Ammon's horn (tissue), 1 donor: ENCODE data around the gene NCAPG2.
"Not testable (repeated sequence)": the region's sequence is repeated elsewhere in the genome, so short reads cannot be mapped to it uniquely, and the experiment has no call there.

Source experiments
- DNase-seq: peaks from one replicate; pipeline ENCODE4 v3.0.0-alpha.2; 2016; ENCODE audit warnings: low spot score

NCAPG2 gene

DNA sequence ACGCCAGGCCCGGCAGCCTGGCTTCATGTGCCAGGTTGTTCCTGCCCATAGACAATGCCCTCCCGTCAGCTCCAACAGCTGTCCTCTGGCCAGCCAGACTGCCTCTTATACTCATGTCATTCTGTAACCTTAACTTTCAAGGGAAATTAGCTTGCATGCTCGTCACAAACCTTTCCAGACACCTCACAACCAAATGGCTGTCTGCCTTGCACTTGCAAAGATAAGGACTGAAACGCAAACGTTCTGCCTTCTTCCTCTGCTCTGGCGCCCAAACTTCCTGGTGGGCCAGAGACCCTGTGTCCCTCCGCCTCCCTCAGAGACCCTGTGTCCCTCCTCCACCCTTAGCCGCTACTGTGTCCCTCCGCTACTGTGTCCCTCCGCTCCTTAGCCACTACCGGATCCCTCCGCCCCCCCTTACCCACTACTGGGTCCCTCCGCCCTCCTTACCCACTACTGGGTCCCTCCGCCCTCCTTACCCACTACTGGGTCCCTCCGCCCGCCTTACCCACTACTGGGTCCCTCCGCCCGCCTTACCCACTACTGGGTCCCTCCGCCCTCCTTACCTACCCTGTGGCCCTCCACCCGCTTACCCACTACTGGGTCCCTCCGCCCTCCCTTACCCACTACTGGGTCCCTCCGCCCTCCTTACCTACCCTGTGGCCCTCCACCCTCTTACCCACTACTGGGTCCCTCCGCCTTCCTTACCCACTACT lies 37.5 kb downstream of the NCAPG2 start:
- DNase-seq, result not testable (repeated sequence)

DNA sequence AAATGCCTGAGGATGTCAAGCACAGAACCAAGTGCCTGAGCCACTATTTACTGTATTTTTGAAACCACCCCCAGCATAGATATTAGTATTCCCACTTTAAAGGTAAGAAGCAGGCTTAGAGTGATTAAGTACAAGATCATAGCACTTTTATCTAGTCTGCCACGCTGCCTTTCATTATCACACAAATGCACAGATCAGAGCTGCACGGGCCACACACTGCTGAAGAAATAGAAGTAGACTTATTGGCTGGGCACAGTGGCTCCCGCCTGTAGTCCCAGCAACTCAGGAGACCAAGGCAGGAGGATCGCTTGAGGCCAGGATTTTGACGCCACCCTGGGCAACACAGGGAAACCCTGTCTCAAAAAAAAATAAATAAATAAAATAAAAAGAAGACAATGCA lies 38.2 kb downstream of the NCAPG2 start:
- no peak for DNase-seq

DNA sequence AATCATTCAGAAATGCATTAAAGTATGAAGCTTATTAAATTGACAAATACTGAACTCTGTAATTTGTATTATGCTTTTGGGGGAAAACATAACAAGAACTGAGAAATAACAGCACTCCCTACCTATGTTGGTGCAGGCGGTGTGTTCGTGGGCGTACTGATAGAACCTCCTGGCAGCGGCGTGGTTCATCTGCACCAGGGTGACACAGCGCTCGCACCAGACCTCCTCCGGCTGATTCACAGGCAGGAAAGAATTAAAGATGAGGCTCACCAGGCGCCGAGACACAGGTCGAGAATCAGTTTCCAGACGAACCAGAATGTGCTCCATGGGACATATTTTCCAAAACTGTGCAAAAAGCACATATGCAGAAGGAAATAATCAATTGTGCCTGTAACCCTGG lies 40.2 kb downstream of the NCAPG2 start:
- peak; percentile 68 for DNase-seq

DNA sequence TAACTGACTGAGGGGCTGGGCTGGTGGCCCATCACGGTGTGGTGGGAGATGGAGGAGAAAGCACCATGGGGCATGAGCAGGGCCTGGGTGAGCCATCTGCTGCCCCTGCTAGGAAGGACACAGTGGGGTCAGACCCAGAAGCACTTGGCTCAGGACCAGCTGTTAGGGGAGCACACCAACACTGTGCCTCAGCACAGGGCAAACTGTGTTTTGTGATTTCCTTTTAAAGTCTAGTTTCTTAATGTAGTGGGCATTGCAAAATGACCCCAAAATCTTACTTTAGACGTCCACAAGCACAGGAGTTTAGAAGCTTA lies 41.2 kb downstream of the NCAPG2 start:
- no peak for DNase-seq

DNA sequence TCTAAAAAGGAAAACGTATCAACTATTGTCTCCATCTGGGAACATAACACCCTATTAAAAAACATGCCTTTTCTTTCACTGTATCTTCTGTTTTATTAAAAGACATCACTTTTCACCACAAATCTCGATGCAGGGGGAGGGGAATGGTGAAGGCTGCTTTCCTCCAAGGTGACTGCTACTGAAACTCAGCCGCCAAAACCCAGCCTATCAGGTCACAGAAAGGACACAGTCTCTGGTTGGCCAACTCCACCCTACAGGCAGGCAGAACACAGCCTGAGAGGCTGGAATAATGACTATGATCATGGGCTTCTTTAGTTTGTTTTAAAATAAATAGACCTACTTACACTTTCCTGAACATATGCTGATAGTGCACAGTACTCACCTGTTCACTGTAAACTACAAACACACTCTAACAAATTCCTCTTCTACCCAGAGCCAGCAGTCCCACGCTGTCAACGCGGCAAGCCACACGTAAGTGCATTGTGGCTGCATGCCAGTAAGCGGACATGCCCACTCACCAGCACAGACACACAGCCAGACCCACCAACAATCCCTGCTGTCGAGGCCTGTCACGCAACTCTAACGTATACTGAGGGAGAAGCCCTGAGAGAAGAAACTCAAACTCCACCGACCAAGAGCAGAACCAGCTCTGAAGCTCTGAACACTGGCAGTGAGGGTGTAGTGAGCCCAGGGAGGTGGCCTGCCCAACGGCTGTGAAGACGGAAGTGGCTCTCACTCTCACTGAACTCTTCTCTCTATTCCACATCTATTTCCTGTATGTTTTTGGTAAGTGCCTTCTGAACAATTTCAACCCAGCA lies 41.8 kb downstream of the NCAPG2 start:
- DNase-seq, result peak; percentile 13

DNA sequence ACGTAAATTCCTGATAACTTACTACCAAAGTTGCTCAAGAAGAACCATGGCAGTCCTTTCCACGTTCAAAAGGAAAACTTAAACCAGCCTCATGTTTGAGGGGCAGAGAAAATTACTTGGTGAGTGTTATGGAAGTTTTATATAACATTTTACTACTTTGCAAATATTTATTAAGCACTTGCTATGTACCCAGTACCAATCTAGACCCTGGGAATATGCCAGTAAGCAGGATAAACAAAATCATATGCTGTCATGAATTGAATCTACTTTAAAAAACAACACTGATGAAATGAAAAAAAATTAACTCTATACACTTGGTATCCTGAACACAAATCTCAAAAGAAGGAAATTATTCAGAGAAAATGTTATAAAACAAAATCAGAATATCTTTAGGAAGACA lies 46.1 kb downstream of the NCAPG2 start:
- DNase-seq, result no peak

DNA sequence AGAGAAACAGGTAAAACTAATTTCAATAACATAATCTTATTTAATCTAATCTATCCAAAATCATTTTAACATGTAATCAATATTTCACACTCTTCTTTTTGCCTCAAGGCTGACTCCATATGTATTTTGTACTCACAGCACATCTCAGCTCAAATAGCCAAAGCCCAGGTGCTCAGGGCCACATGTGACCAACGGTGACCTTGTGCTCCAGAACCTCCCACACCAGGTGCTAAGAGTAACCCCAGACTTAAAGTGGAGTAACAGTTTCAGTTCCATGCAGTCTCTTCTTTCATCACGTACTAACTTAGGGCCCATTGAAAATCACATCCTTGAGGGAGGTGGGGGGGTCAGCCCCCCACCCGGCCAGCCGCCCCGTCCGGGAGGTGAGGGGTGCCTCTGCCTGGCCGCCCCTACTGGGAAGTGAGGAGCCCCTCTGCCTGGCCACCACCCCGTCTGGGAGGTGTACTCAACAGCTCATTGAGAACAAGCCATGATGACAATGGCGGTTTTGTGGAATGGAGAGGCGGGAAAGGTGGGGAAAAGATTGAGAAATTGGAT lies 47.3 kb downstream of the NCAPG2 start:
- no peak for DNase-seq

DNA sequence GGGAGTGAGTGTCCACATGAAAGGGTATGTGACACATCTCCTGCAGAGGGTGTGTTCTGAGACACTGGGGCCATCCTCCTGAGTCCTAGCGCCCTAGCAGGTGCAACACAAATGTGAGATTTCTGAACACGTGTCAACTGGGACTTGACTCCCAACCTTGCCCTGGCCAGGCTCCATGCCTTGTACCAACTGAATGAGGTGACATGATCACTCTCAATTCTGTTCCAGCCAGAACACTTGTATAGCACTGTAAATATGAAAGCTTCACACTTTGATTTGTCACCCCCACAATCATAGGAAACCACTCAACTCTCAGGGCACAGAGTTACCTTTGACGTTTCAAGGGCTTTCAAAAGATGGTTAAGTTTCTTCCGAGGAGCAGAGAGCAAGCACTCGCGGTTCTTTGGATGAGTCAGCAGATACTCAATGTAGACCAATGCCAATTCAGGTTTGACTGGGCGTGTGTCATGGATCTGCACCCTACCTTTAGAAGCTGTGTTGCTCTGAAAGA lies 48.6 kb downstream of the NCAPG2 start:
- no peak for DNase-seq

DNA sequence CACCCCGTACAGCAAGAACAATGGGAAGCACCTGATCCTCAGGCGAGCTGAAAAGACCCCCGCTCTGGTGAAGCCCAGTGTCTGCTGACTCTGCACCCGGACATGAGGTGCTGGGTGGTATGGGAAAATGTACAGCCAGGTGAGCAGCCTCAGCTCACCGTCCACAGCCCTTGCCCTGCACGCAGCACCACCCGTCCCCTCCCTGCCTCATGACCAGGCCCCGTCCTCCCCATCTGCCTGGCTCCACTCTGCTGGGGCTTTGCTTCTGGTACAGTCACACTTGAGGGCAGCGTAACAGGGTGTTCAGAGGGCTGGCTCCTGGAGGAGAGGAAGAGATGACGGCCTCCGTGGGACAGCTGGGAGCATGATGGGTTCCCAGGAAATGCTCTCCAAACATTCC lies 49.1 kb downstream of the NCAPG2 start:
- no peak for DNase-seq

DNA sequence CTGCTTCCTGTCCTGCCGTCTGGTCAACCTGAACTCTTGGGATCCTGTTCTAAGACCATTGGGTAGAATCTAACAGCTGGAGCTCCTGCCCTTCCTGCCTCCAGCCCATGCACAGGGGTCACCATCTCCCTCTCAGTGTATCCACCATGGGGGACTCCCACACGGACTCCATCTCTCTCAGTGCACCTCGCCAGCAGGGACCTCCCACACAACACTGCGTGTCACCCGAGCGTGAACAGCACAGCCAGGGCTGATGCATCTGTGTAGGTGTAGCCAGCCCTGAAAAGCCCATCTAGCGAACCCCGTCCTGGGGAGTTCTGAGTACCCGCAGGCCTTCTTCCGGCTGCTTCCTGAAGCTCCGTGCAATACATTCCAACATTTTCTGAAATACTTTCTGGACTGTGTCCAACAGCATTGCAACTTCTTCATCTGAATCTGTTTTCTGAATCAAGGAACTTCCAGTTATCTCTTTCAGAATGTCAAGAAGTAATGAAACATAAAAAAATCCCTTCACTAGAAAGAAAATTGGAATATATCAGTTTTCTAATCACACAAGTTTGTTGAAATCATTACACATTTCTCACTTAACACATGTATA lies 52.5 kb downstream of the NCAPG2 start:
- DNase-seq, result no peak

DNA sequence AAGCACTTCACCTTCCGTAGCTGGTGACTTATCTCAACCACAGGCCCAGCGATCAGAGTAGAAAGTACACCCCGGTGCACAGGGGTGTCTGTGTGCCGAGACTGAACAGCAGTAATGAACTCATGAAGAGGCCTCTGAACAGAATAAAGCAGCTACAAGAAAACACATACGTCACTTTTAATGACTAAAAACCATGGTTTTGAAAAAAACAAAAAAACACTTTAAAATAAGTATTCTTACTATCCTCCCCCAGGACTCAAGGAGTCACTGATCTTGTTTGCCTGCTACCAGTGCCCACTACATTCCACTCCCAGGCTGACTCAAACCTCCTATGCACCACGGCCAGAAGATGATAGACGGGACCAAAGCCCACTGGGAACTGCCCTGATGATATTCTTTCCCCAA lies 53.8 kb downstream of the NCAPG2 start:
- no peak for DNase-seq

DNA sequence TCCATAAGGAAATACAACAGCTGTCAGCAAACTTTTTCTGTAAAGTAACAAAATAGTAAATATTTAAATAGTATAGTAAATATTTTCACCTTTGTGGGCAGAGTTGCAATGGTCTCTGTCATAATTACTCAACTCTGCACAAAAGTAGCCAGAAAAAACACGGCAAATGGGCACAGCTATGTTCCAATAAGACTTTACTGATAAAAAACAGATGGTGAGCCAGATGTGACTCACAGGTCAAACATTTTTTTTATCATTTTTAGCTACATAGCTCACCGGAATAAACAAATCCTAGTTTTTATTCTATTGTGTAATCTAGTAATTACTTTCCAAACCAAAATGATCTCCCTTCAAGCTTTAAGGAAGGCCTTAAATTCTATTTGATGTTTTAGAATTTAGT lies 55.3 kb downstream of the NCAPG2 start:
- DNase-seq, result no peak

DNA sequence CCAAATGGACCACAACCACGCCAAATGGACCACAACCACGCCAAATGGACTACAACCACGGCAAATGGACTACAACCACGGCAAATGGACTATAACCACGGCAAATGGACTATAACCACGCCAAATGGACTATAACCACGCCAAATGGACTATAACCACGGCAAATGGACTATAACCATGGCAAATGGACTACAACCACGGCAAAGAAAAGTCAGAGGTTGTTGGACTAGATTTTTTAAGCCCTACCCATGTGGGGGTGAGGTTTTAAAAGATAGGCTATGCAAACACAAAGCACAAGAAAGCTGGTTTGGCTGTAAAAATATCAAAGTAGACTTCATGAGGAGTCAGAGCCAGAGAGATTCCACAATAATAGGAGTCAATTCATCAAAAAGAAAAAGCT lies 55.8 kb downstream of the NCAPG2 start:
- no peak for DNase-seq

DNA sequence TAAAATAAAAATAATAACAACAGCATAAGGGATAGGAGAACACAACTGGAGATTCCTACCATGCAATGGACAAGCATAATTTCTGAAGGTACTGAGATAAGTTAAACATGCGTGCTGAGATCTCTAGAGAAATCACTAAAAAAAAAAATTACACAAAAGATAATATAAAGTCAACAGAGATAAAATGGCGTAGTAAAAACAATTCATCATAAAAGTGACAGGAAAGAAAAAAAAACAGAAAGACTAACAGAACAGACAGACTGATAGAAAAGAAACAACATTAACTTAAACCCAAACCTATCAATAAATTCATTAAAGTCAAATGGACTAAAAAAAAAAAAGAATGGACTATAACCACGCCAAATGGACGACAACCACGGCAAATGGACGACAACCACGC lies 56.4 kb downstream of the NCAPG2 start:
- no peak for DNase-seq

DNA sequence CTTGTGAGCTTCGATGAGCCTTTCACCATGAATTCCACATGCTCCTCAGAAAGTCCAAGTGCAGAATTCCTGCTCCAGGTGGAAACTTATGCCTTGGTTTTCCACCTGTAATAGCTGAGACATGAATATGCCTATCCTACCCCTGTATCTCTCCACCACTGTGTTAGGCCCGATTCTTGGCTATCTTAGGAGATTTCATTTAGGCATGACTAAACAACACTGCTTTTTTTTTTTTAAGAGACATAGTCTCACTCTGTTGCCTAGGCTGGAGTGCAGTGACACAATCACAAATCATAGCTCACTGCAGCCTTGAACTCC lies 57.2 kb downstream of the NCAPG2 start:
- DNase-seq, result no peak

DNA sequence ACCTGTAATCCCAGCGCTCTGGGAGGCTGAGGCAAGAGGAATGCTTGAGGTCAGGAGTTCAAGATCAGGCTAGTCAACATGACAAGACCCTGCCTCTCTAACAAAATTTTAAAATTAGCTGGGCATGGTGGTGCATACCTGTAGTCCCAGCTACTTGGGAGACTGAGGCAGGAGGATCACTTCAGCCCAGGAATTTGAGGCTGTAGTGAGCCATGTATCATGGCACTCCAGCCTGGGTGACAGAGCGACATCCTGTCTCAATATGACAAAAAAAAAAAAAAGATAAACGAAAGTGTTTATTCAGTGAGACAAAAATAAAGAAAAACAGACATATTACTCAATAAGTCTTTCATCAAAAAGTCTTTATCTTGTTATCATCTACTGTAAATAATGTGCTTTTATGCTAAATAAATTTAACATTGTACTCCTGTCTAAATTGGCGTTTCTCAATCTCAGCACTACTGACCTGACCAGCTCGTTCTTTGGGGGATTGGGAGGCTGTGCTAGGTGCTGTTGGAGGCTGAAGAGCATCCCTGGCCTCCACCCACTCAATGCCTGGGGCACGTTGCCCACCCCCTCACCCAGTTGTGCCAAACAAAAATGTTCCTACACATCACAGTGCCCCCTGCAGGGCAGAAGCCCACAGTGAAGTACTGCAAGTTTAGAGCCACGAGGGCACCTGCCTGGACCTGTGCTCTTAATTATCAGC lies 57.7 kb downstream of the NCAPG2 start:
- no peak for DNase-seq

DNA sequence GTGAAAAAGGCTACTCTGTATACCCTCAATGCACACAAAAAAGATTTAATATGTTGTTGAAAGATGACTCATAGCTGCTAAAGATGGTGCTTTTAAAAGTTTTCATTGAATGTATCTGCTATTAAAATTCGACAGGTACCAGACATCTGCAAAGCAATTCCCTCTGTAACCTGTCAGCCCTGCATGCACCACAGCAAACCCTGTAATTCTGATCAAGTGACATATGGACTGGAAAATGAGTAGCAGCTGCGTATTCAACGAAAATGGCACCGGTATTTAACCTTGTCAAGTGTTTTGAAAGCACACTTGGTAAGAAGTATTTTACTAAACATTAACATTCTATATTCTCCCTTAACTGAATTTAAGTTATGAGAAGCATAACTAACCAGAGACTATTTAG lies 58.8 kb downstream of the NCAPG2 start:
- no peak for DNase-seq

DNA sequence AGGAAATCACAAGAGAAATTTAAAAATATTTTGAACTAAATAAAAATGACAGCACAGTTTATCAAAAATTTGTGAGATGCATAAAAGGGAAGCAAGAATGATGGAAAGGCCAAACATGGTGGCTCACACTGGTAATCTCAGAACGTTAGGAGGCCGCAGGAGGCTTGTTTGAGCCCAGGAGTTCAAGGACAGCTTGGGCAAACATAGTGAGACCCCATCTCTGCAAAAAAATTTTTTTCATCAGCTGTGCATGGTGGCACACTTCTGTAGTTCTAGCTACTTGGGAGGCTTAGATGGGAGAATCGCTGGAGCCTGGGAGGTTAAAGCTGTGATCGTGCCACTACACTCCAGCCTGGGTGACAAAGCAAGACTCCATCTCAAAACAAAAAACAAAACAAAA lies 62.5 kb downstream of the NCAPG2 start:
- DNase-seq, result no peak

DNA sequence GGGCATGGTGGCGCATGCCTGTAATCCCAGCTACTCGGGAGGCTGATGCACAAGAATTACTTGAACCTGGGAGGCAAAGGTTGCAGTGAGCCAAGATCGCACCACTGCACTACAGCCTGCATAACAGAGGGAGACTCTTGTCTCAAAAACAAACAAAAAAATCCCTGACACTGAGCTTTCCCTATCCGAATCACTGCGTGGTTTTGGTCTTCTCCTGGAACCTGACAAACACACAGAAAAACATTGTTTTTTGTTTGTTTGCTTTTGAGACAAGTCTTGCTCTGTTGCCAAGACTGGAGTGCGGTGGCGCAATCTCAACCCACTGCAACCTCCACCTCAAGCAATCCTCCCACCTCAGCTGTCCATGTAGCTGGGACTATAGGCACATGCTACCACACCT lies 66.6 kb downstream of the NCAPG2 start:
- no peak for DNase-seq

DNA sequence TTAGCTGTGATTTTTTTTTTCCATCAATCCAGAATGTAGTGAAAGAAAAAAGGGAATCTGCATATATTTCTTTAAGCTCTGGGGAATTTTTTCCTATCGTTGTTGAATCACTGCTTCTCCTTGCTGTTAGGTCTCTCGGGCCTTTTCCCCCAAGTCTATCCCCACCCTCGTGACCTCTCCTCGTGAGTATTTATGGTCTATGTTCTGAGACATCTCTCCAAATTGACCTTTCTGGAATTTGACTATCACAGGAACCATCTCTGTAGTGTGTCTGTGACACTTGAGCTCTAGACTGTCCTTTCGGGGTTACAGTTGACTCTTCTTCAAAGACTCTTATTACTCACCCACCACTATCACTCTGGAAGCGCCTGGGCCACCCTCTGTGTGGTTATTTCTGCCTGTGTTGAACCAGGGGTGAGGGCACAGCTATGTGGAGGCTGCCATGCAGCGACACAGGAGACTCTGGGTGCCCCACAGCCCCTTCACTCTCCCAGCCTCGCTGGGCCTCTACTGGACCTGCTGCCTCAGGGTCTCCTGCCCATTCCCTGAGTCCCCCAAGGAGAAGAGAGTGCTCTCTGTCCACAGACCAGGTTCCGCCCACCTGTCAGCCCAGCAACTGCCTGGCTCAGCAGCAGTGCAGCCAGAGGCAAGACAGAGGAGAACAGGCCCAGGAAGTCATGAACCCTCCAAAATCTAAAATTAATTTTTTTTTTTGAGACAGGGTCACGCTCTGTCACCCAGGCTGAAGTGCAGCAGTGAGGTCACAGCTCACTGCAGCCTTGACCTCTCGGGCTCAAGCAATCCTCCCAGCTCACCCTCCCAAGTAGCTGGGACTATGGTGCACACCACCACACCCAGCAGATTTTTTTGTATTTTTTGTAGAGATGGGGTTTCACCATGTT lies 71.3 kb downstream of the NCAPG2 start:
- DNase-seq, result no peak

DNA sequence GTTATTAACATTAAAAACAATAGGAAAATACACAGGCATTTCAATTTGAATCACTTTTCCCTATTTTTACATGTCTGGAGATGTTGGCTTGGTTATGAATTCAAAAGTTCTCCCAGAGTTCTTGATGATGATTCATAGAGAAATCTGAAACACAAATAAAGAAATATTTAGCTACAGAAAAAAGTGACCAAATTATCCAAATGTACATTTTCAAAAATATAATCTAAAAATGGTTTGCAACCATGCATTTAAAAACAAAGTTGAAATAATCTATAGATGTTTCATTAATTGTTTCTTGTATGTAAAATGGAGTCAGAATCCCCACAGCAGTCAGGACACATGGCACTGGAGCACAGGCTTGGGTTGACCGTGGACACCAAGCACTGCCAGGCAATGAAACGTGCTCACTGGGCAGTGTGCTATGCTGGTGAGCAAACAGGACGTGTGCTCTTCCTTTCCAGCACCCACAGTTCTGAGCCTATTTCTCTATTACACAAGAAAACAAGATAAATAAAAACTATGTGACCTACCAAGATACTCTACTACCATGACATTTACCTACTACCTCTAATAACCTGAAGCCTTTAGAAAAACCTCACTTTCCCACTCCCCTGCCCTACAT lies 72.9 kb downstream of the NCAPG2 start:
- no peak for DNase-seq
